HepG2 (cell line): ENCODE measurements around the gene NOSIP. TPM values are rescaled to one million over a fixed set of nuclear protein-coding genes. Genes with fewer than 3 reads are reported as not detected.

Experiments used
- ATAC-seq: fragments of 200-7000 bp; cut with Tn5 transposase; 3 replicates; pipeline ENCODE4 v1.9.1; 2020; ENCODE audit warnings: mild to moderate bottlenecking, moderate library complexity
- BruUV-seq: library from RNA; stranded (reverse); fragments of 400-500 nt; replicated peaks from 2 replicates; lab custom pipeline; 2021; lab: Mats Ljungman, UMichigan
- CTCF ChIA-PET: fragments of 300-600 bp; formaldehyde crosslinking; extraction: SDS; loops from one replicate; lab custom pipeline; 2021; ENCODE audit warnings: low total read pairs, inconsistent platforms, low intra/inter-chr PET ratio; lab: Yijun Ruan, JAX
- POLR2A ChIA-PET: fragments of 350-600 bp; sonication (Branson Sonifier 250); formaldehyde crosslinking; loops from one replicate; lab custom pipeline; 2020; ENCODE audit warnings: antibody characterized with exemption, inconsistent platforms; lab: Yijun Ruan, JAX
- DNase-seq: peaks from one replicate; pipeline ENCODE4 v3.0.0-alpha.2; 2015; ENCODE audit warnings: low spot score
- FAIRE-seq: peaks from 3 replicates; lab custom pipeline; 2011; peaks lifted over from hg19 to GRCh38; lab: Jason Lieb, UNC
- H2AFZ ChIP-seq: one replicate; pipeline ENCODE4 v1.6.1; 2011; ENCODE audit warnings: low read length, inconsistent platforms
- H3K27ac ChIP-seq: fragments of 300-600 bp; 3 replicates; pipeline ENCODE4 v1.8.0; 2011; ENCODE audit warnings: mixed run types, mild to moderate bottlenecking, mixed read lengths, low read length, inconsistent platforms; ENCODE audit not compliant: insufficient read depth; ENCODE audit errors: extremely low read length
- H3K27me3 ChIP-seq, 2 experiments: fragments of 200-600 bp in 1 of 2; 2 replicates in 1 of 2; 3 replicates in 1 of 2; pipeline versions ENCODE4 v1.6.0 to v1.8.0; 2011; ENCODE audit warnings: low read length in 2 of 2, mild to moderate bottlenecking in 2 of 2, moderate library complexity in 2 of 2, inconsistent platforms in 1 of 2; ENCODE audit not compliant: insufficient read depth in 2 of 2, control insufficient read depth in 1 of 2
- H3K36me3 ChIP-seq, 2 experiments: fragments of 200-600 bp in 1 of 2; replicated peaks in 1 of 2; 2 replicates in 1 of 2; 3 replicates in 1 of 2; pipeline versions ENCODE4 v1.5.1 to v1.8.0; 2011; ENCODE audit warnings: low read length in 2 of 2, inconsistent platforms in 1 of 2; ENCODE audit not compliant: insufficient read depth in 2 of 2, control insufficient read depth in 1 of 2
- H3K4me1 ChIP-seq: 2 replicates; pipeline ENCODE4 v1.5.1; 2012; ENCODE audit warnings: low read length, inconsistent platforms; ENCODE audit not compliant: insufficient read depth
- H3K4me2 ChIP-seq: 2 replicates; pipeline ENCODE4 v1.6.0; 2011; ENCODE audit warnings: low read depth, low read length, inconsistent platforms
- H3K4me3 ChIP-seq, 3 experiments: fragments of 200-600 bp in 1 of 3; sonication (generic), shearing (Covaris generic) in 1 of 3; replicated peaks in 1 of 3; 2 replicates each; pipeline ENCODE4 v1.5.1; 2011 to 2016; ENCODE audit warnings: low read length in 3 of 3, inconsistent platforms in 2 of 3, low read depth in 2 of 3, mild to moderate bottlenecking in 2 of 3, control low read depth in 1 of 3, mixed read lengths in 1 of 3; ENCODE audit not compliant: insufficient read depth in 1 of 3
- H3K79me2 ChIP-seq: one replicate; pipeline ENCODE4 v1.6.1; 2011; ENCODE audit warnings: low read length, inconsistent platforms; ENCODE audit not compliant: insufficient read depth
- H3K9ac ChIP-seq: 2 replicates; pipeline ENCODE4 v1.6.0; 2011; ENCODE audit warnings: mild to moderate bottlenecking, low read depth, low read length, inconsistent platforms; ENCODE audit not compliant: insufficient read depth
- H3K9me3 ChIP-seq: 2 replicates; pipeline ENCODE4 v1.5.1; 2012; ENCODE audit warnings: mild to moderate bottlenecking, low read length
- H4K20me1 ChIP-seq: 2 replicates; pipeline ENCODE4 v1.6.0; 2011; ENCODE audit warnings: inconsistent platforms, mild to moderate bottlenecking, low read length, moderate library complexity; ENCODE audit not compliant: insufficient read depth
- FOXM1 ChIP-seq: sonication (generic); formaldehyde crosslinking; IDR thresholded peaks from 2 replicates; pipeline ENCODE4 v1.5.0; 2020; ENCODE audit warnings: missing genetic modification reagents
- HHEX ChIP-seq: IDR thresholded peaks from 2 replicates; pipeline ENCODE4 v1.6.1; 2016; ENCODE audit warnings: control low read depth
- LRRFIP1 ChIP-seq: sonication (generic); formaldehyde crosslinking; conservative IDR thresholded peaks from 2 replicates; pipeline ENCODE4 v1.4.0; 2020; ENCODE audit warnings: missing genetic modification reagents
- RFX1 ChIP-seq: fragments of 450-650 bp; IDR thresholded peaks from 2 replicates; pipeline ENCODE4 v1.6.1; 2017
- RFX3 ChIP-seq: IDR thresholded peaks from 2 replicates; pipeline ENCODE4 v1.6.1; 2016; ENCODE audit warnings: missing biosample characterization, missing genetic modification reagents
- RFX5 ChIP-seq: IDR thresholded peaks from 2 replicates; pipeline ENCODE4 v1.6.1; 2011; ENCODE audit warnings: low read depth, low read length, improper control_type of control experiment
- ZBTB26 ChIP-seq: IDR thresholded peaks from 2 replicates; pipeline ENCODE4 v1.6.1; 2016; ENCODE audit warnings: missing compliant biosample characterization, missing genetic modification reagents, borderline replicate concordance
- ZSCAN21 ChIP-seq: sonication (generic); formaldehyde crosslinking; IDR thresholded peaks from 2 replicates; pipeline ENCODE4 v1.8.0; 2022; ENCODE audit warnings: mild to moderate bottlenecking, missing genetic modification reagents, moderate library complexity, borderline replicate concordance
- WGBS: methylation state at CpG from one replicate; pipeline ENCODE4 v1.1.6; 2017; ENCODE audit warnings: low lambda C conversion rate; 5-methylcytosine and 5-hydroxymethylcytosine counted together
- in situ Hi-C: cut with HindIII; loops from 2 replicates; pipeline ENCODE4 v1.10.0; 2017; ENCODE audit warnings: low pct_unique_long_range_greater_than_20kb; ENCODE audit not compliant: extremely low pct_ligation_motif_present
- intact Hi-C: fragments of 100-400 bp; cut with micrococcal nuclease; formaldehyde crosslinking; loops from one replicate; pipeline ENCODE4 v1.10.0; 2022; ENCODE audit not compliant: unreplicated experiment
- polyA plus RNA-seq, 8 experiments: library from polyadenylated mRNA; depleted of rRNA in 3 of 8; stranded (reverse) in 7 of 8; unstranded in 1 of 8; fragments of >200 nt; fragmentation: Illumina TruSeq in 4 of 8; extraction: Trizol in 4 of 8; gene quantifications; 2 replicates each; pipeline versions ENCODE4 v1.2.1 to v1.2.3, GENCODE V29; 2011 to 2016; ENCODE audit warnings: low read depth in 4 of 8, missing spikeins in 1 of 8, mixed read lengths in 1 of 8; ENCODE audit not compliant: insufficient read depth in 1 of 8
- total RNA-seq, 5 experiments: library from RNA; depleted of rRNA; stranded (reverse); fragments of >200 nt; fragmentation: Illumina TruSeq; extraction: Trizol; gene quantifications; 2 replicates each; pipeline ENCODE4 v1.2.3, GENCODE V29; 2016; ENCODE audit warnings: low read depth in 1 of 5
- TF ChIP-seq, protein P1 (sequence below): sonication (generic); formaldehyde crosslinking; IDR thresholded peaks from 2 replicates; pipeline ENCODE4 v1.4.0; 2020; ENCODE audit warnings: missing genetic modification reagents, borderline replicate concordance

The NOSIP gene
- total and polyA plus RNA-seq, 2 of the 13 experiments (the other 11 are each of a cell fraction or from before 2014, with no cell fraction given): 54.3 to 78.0 TPM

DNA sequence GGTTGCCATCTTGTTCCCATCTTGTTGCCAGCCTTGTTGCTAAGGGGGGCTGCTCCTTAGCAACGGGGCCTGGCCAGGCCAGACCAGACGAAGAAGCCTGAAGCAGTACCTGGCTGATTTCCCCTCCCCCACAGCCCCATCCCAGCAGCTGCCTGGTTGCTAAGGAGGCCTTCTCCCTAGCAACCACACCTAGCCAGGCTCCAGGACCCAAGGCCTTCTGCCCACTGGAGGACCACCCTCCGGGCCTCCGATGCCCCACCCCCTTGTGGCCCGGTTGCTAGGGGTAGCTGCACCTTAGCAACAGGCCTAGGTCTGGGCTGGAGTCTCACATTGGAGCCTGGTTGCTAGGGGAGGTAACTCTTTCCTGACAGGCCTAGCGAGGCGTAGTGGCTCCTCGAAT, 4.7 kb upstream of the NOSIP start:
- no peaks in the 10 kb centered on the region for H4K20me1 ChIP-seq
- no peak overlapping the region for H3K9ac ChIP-seq
- H2AFZ ChIP-seq: no peak overlapping the region
- TF ChIP-seq, protein P1, sequence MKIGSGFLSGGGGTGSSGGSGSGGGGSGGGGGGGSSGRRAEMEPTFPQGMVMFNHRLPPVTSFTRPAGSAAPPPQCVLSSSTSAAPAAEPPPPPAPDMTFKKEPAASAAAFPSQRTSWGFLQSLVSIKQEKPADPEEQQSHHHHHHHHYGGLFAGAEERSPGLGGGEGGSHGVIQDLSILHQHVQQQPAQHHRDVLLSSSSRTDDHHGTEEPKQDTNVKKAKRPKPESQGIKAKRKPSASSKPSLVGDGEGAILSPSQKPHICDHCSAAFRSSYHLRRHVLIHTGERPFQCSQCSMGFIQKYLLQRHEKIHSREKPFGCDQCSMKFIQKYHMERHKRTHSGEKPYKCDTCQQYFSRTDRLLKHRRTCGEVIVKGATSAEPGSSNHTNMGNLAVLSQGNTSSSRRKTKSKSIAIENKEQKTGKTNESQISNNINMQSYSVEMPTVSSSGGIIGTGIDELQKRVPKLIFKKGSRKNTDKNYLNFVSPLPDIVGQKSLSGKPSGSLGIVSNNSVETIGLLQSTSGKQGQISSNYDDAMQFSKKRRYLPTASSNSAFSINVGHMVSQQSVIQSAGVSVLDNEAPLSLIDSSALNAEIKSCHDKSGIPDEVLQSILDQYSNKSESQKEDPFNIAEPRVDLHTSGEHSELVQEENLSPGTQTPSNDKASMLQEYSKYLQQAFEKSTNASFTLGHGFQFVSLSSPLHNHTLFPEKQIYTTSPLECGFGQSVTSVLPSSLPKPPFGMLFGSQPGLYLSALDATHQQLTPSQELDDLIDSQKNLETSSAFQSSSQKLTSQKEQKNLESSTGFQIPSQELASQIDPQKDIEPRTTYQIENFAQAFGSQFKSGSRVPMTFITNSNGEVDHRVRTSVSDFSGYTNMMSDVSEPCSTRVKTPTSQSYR: peak; percentile 29; the same call in 1 of the 2 replicates
- TF ChIP-seq RFX1 (peak; percentile 69), ZSCAN21 (CRISPR knock-in tag) (no peak), RFX5 (peak; percentile 64; the same call in 1 of the 2 replicates), RFX3 (CRISPR knock-in tag) (peak; percentile 62)
- TF ChIP-seq, all 625 proteins: peak for 4
- intact Hi-C loops (no loop called here), in situ Hi-C loops (no loop called here)
- ATAC-seq (no peak), DNase-seq (no peak), FAIRE-seq (no peak)
- no peaks in the 10 kb centered on the region for H3K36me3 ChIP-seq
- H3K4me1 ChIP-seq: peaks cover 31% of the 10 kb centered on the region
- no peak overlapping the region for H3K4me2 ChIP-seq
- H3K27me3 ChIP-seq: peaks cover 0 to 3% of the 10 kb centered on the region in 2 experiments; a peak in 1 of 5 replicates
- BruUV-seq: no TSS peak
- no peak overlapping the region for H3K27ac ChIP-seq
- ChIA-PET CTCF (no interaction called here), POLR2A (interaction anchor here (0.6 to 1.5 kb wide), 2 partner anchors 79 to 141 kb away, joined by 3 read pairs; no protein-coding TSS in a partner anchor)
- no peaks in the 10 kb centered on the region for H3K9me3 ChIP-seq
- H3K4me3 ChIP-seq: no peak overlapping the region
- H3K79me2 ChIP-seq: peaks cover 5% of the 10 kb centered on the region
- 18% methylated on average over 3 of the region's 8 CpGs for WGBS

DNA sequence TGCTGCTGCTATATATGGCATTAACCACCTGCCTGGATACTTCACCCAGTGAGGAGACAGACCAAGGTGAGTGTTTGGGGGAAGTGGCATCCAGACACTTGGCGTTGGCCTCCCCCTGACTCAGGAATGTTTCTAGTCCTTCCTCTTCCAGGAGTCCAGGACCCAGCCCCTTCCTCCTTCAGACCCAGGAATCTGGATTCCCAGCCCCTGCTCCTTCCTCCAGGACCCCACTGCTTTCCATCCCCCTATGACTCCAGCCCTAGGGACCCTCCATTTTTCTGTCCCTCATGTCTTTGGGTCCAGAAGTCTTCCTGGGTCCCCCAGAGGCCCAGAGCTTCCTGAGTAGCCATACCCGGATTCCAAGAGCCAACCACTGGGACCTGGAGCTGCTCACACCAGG, 2.9 kb upstream of the NOSIP start:
- DNase-seq (no peak), FAIRE-seq (no peak), ATAC-seq (no peak)
- H3K9me3 ChIP-seq: no peaks in the 10 kb centered on the region
- H3K9ac ChIP-seq: peak overlapping the region; percentile 30; the same call in 1 of the 2 replicates
- intact Hi-C loops (no loop called here), in situ Hi-C loops (no loop called here)
- peaks cover 19% of the 10 kb centered on the region for H3K79me2 ChIP-seq
- H2AFZ ChIP-seq: peak overlapping the region; percentile 63
- 3% methylated on average over 2 of the region's 2 CpGs for WGBS
- no peaks in the 10 kb centered on the region for H3K36me3 ChIP-seq
- H3K27me3 ChIP-seq: peaks cover 0 to 5% of the 10 kb centered on the region in 2 experiments; a peak in 1 of 5 replicates
- H3K4me2 ChIP-seq: peak overlapping the region; percentile 47; the same call in 1 of the 2 replicates
- H3K4me1 ChIP-seq: peaks cover 35% of the 10 kb centered on the region
- BruUV-seq: no TSS peak
- no peak overlapping the region for H3K4me3 ChIP-seq
- H4K20me1 ChIP-seq: no peaks in the 10 kb centered on the region
- no peak overlapping the region for H3K27ac ChIP-seq
- ChIA-PET POLR2A (interaction anchor here (0.8 kb wide), 1 partner anchor 23 kb away, joined by 3 read pairs; no protein-coding TSS in a partner anchor), CTCF (no interaction called here)
- TF ChIP-seq LRRFIP1 (CRISPR knock-in tag) (no peak), FOXM1 (CRISPR knock-in tag) (no peak), HHEX (no peak), ZBTB26 (no peak)
